IMR-90 (cell line): Measurements from ENCODE around the gene TBC1D4. TPM values are rescaled to one million over a fixed set of nuclear protein-coding genes. Genes with fewer than 3 reads are reported as not detected.

Experiments used
- ATAC-seq: fragments of 200-7000 bp; cut with Tn5 transposase; 2 replicates; pipeline ENCODE4 v1.9.1; 2020; ENCODE audit warnings: low read depth, mild to moderate bottlenecking, moderate library complexity
- BruUV-seq: library from RNA; stranded (reverse); fragments of 400-500 nt; replicated peaks from 2 replicates; lab custom pipeline; 2021; lab: Mats Ljungman, UMichigan
- CTCF ChIA-PET: fragments of 300-600 bp; formaldehyde crosslinking; extraction: SDS; loops from one replicate; lab custom pipeline; 2021; ENCODE audit warnings: antibody characterized with exemption; lab: Yijun Ruan, JAX
- POLR2A ChIA-PET: fragments of 300-600 bp; sonication (Branson Sonifier 250); formaldehyde crosslinking; loops from one replicate; lab custom pipeline; 2022; ENCODE audit warnings: antibody characterized with exemption; ENCODE audit not compliant: unreplicated experiment; lab: Charles Lee
- DNase-seq: peaks from one replicate; pipeline ENCODE4 v3.0.0; 2013
- H2AFZ ChIP-seq: replicated peaks from 2 replicates; pipeline ENCODE3; 2013; ENCODE audit warnings: low read length, mild to moderate bottlenecking; ENCODE audit not compliant: poor library complexity
- H2AK5ac ChIP-seq: 2 replicates; pipeline ENCODE4 v1.6.1; 2013; ENCODE audit warnings: low read depth, low read length, inconsistent platforms
- H2AK9ac ChIP-seq: replicated peaks from 2 replicates; pipeline ENCODE3; 2013; ENCODE audit warnings: mild to moderate bottlenecking, low read depth, low read length, moderate library complexity; ENCODE audit not compliant: poor library complexity
- H2BK120ac ChIP-seq: 2 replicates; pipeline ENCODE4 v1.6.1; 2013; ENCODE audit warnings: low read depth, low read length, inconsistent platforms
- H2BK15ac ChIP-seq: 3 replicates; pipeline ENCODE4 v1.6.1; 2013; ENCODE audit warnings: low read depth, low read length, inconsistent platforms
- H2BK20ac ChIP-seq: 2 replicates; pipeline ENCODE4 v1.6.1; 2013; ENCODE audit warnings: low read depth, mild to moderate bottlenecking, inconsistent platforms, low read length, moderate library complexity
- H2BK5ac ChIP-seq: 2 replicates; pipeline ENCODE4 v1.6.1; 2013; ENCODE audit warnings: mild to moderate bottlenecking, low read depth, low read length, inconsistent platforms; ENCODE audit not compliant: poor library complexity, severe bottlenecking
- H3K14ac ChIP-seq: replicated peaks from 2 replicates; pipeline ENCODE4 v1.6.1; 2013; ENCODE audit warnings: low read depth, low read length, inconsistent platforms
- H3K18ac ChIP-seq: 2 replicates; pipeline ENCODE4 v1.6.1; 2013; ENCODE audit warnings: low read depth, low read length, control low read depth
- H3K23ac ChIP-seq: 2 replicates; pipeline ENCODE4 v1.6.1; 2013; ENCODE audit warnings: low read depth, low read length, inconsistent platforms
- H3K27ac ChIP-seq: 2 replicates; pipeline ENCODE4 v1.5.1; 2013; ENCODE audit warnings: mild to moderate bottlenecking, control low read depth, low read length; ENCODE audit not compliant: insufficient read depth
- H3K27me3 ChIP-seq: 2 replicates; pipeline ENCODE4 v1.6.1; 2013; ENCODE audit warnings: low read length; ENCODE audit not compliant: control insufficient read depth, insufficient read depth
- H3K36me3 ChIP-seq: 2 replicates; pipeline ENCODE4 v1.6.1; 2013; ENCODE audit warnings: low read length, mixed read lengths; ENCODE audit not compliant: control insufficient read depth, insufficient read depth
- H3K4ac ChIP-seq: 2 replicates; pipeline ENCODE4 v1.6.1; 2013; ENCODE audit warnings: low read depth, low read length, inconsistent platforms
- H3K4me1 ChIP-seq: 2 replicates; pipeline ENCODE4 v1.6.1; 2013; ENCODE audit warnings: low read length, mixed read lengths; ENCODE audit not compliant: control insufficient read depth, insufficient read depth
- H3K4me2 ChIP-seq: 2 replicates; pipeline ENCODE4 v1.6.1; 2013; ENCODE audit warnings: low read depth, mild to moderate bottlenecking, control low read depth, low read length, moderate library complexity
- H3K4me3 ChIP-seq: 2 replicates; pipeline ENCODE4 v1.5.1; 2013; ENCODE audit warnings: low read depth, mild to moderate bottlenecking, control low read depth, low read length, moderate library complexity; ENCODE audit not compliant: insufficient read depth
- H3K56ac ChIP-seq: 2 replicates; pipeline ENCODE4 v1.6.1; 2013; ENCODE audit warnings: low read length, inconsistent platforms; ENCODE audit not compliant: insufficient read depth; ENCODE audit errors: extremely low read depth
- H3K79me1 ChIP-seq, 2 experiments: 2 replicates each; pipeline ENCODE4 v1.6.1; 2013; ENCODE audit warnings: low read length in 2 of 2, inconsistent platforms in 1 of 2, low read depth in 1 of 2
- H3K9ac ChIP-seq: 2 replicates; pipeline ENCODE4 v1.6.1; 2013; ENCODE audit warnings: low read depth, low read length, control low read depth
- H3K9me1 ChIP-seq: 2 replicates; pipeline ENCODE4 v1.6.1; 2013; ENCODE audit warnings: low read length, inconsistent platforms; ENCODE audit not compliant: insufficient read depth
- H3K9me3 ChIP-seq: 2 replicates; pipeline ENCODE4 v1.6.1; 2013; ENCODE audit warnings: low read length; ENCODE audit not compliant: control insufficient read depth, insufficient read depth
- H4K20me1 ChIP-seq: 2 replicates; pipeline ENCODE4 v1.6.1; 2013; ENCODE audit warnings: low read length, inconsistent platforms; ENCODE audit not compliant: insufficient read depth
- H4K5ac ChIP-seq: 2 replicates; pipeline ENCODE4 v1.6.1; 2013; ENCODE audit warnings: mild to moderate bottlenecking, low read depth, low read length, control low read depth
- H4K8ac ChIP-seq, 2 experiments: 2 replicates each; pipeline ENCODE4 v1.6.1; 2013; ENCODE audit warnings: low read depth in 2 of 2, low read length in 2 of 2, control low read depth in 1 of 2, inconsistent platforms in 1 of 2
- H4K91ac ChIP-seq: 2 replicates; pipeline ENCODE4 v1.6.1; 2013; ENCODE audit warnings: low read depth, low read length, inconsistent platforms; ENCODE audit not compliant: insufficient read depth
- CEBPB ChIP-seq: IDR thresholded peaks from 2 replicates; pipeline ENCODE4 v1.6.1; 2012; ENCODE audit warnings: low read depth, low read length, improper control_type of control experiment
- CHD1 ChIP-seq: IDR thresholded peaks from 2 replicates; pipeline ENCODE4 v1.6.1; 2012; ENCODE audit warnings: low read depth, low read length, improper control_type of control experiment
- FOS ChIP-seq: fragments of 150-350 bp; IDR thresholded peaks from 2 replicates; pipeline ENCODE4 v1.6.1; 2016; ENCODE audit warnings: low read depth, low read length
- MAFK ChIP-seq: IDR thresholded peaks from 2 replicates; pipeline ENCODE4 v1.6.1; 2012; ENCODE audit warnings: low read depth, low read length, improper control_type of control experiment
- MAZ ChIP-seq: IDR thresholded peaks from 2 replicates; pipeline ENCODE4 v1.6.1; 2012; ENCODE audit warnings: low read depth, mild to moderate bottlenecking, low read length, improper control_type of control experiment, moderate library complexity, borderline replicate concordance
- MXI1 ChIP-seq: IDR thresholded peaks from 2 replicates; pipeline ENCODE4 v1.6.1; 2012; ENCODE audit warnings: low read depth, mild to moderate bottlenecking, low read length, moderate library complexity, borderline replicate concordance
- POLR2A ChIP-seq: IDR thresholded peaks from 2 replicates; pipeline ENCODE4 v1.6.1; 2012; ENCODE audit warnings: mild to moderate bottlenecking, low read depth, low read length
- RCOR1 ChIP-seq: IDR thresholded peaks from 2 replicates; pipeline ENCODE4 v1.6.1; 2012; ENCODE audit warnings: mild to moderate bottlenecking, low read length, improper control_type of control experiment; ENCODE audit not compliant: insufficient replicate concordance
- RFX5 ChIP-seq: IDR thresholded peaks from 2 replicates; pipeline ENCODE4 v1.8.0; 2012; ENCODE audit warnings: low read depth, mild to moderate bottlenecking, low read length, moderate library complexity
- WGBS, 2 experiments: methylation state at CpG; one replicate each; pipeline versions ENCODE4 v1.1.5 to v1.1.7; 2013; ENCODE audit warnings: missing lambda C conversion rate in 2 of 2; ENCODE audit not compliant: insufficient read length in 1 of 2; ENCODE audit errors: extremely low coverage in 2 of 2; 5-methylcytosine and 5-hydroxymethylcytosine counted together
- dilution Hi-C: fragments of 300-500 bp; cut with HindIII; formaldehyde crosslinking; loops from one replicate; pipeline ENCODE4 v1.14.3; 2018; ENCODE audit warnings: low sequenced_read_pairs; ENCODE audit not compliant: unreplicated experiment
- in situ Hi-C: fragments of 300-500 bp; cut with MboI; formaldehyde crosslinking; loops from 3 replicates; pipeline ENCODE4 v1.14.3; 2019; ENCODE audit warnings: low sequenced_read_pairs, inconsistent platforms, mixed read lengths
- intact Hi-C: fragments of 100-400 bp; cut with micrococcal nuclease; formaldehyde crosslinking; loops from 2 replicates; pipeline ENCODE4 v1.10.0; 2022
- polyA plus RNA-seq, 3 experiments: library from polyadenylated mRNA; depleted of rRNA; stranded (reverse); fragments of >200 nt; gene quantifications; 2 replicates each; pipeline ENCODE4 v1.2.3, GENCODE V29; 2012; ENCODE audit warnings: low replicate concordance in 1 of 3
- total RNA-seq: library from RNA; depleted of rRNA; stranded (reverse); fragments of >200 nt; gene quantifications from 2 replicates; pipeline ENCODE4 v1.2.3, GENCODE V29; 2012
- TF ChIP-seq, protein P1 (sequence below): fragments of 150-350 bp; IDR thresholded peaks from 2 replicates; pipeline ENCODE4 v1.6.1; 2017; ENCODE audit warnings: mild to moderate bottlenecking, antibody characterized with exemption, low read length, low read depth

The TBC1D4 gene
- total and polyA plus RNA-seq, 2 of the 4 experiments (the other 2 are of a cell fraction): 7.5 to 22.8 TPM

DNA sequence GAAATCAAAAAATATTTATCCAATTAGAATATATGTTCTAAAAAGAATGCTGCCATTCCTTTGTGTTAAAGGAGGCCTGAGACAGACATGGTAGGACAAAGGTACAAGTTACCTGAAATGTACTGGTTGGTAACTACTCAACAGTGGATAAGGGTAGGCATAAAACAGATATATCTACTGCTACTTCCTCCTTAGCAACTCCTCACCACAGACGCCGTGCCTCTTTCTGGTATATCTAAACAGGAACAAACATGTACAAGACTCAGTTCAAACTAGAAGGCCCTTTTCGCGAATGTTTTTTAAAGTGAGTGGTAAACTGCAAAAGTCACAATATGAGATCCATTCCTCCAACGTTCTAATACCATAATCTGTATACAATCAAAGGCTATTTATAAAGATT lies 86.9 kb downstream of the TBC1D4 start:
- Histone ChIP-seq H2BK5ac (no peak overlapping the region), H2AK9ac (no peak overlapping the region), H2BK15ac (no peak overlapping the region), H3K9ac (no peak overlapping the region), H3K4ac (no peak overlapping the region), H3K23ac (no peak overlapping the region), H4K5ac (no peak overlapping the region), H3K36me3 (no peaks in the 10 kb centered on the region), H3K79me1 (no peaks in the 10 kb centered on the region; a peak in 1 of 4 replicates), H3K4me1 (peaks cover 2% of the 10 kb centered on the region; the same call in 1 of the 2 replicates), H3K9me3 (peaks cover 7% of the 10 kb centered on the region), H4K91ac (no peak overlapping the region), H3K4me3 (no peak overlapping the region), H4K20me1 (no peaks in the 10 kb centered on the region), H2AFZ (no peak overlapping the region), H2AK5ac (no peak overlapping the region), H2BK20ac (no peak overlapping the region), H3K14ac (no peak overlapping the region), H3K56ac (no peak overlapping the region), H3K18ac (no peak overlapping the region), H2BK120ac (no peak overlapping the region), H3K9me1 (no peaks in the 10 kb centered on the region; the same call in 1 of the 2 replicates), H3K27me3 (no peaks in the 10 kb centered on the region), H4K8ac (no peak overlapping the region), H3K4me2 (no peak overlapping the region), H3K27ac (no peak overlapping the region)
- ChIA-PET CTCF (no interaction called here), POLR2A (no interaction called here)
- dilution Hi-C loops (no loop called here), intact Hi-C loops (no loop called here), in situ Hi-C loops (no loop called here)
- DNase-seq: no peak
- no TSS peak for BruUV-seq
- TF ChIP-seq POLR2A (no peak), CHD1 (no peak), MXI1 (no peak), CEBPB (no peak), MAZ (no peak), MAFK (no peak), RFX5 (no peak), RCOR1 (no peak), FOS (no peak)
- TF ChIP-seq, protein P1, sequence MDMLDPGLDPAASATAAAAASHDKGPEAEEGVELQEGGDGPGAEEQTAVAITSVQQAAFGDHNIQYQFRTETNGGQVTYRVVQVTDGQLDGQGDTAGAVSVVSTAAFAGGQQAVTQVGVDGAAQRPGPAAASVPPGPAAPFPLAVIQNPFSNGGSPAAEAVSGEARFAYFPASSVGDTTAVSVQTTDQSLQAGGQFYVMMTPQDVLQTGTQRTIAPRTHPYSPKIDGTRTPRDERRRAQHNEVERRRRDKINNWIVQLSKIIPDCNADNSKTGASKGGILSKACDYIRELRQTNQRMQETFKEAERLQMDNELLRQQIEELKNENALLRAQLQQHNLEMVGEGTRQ: no peak
- WGBS, 2 experiments: no CpG with 5 or more reads among the region's 5 CpGs
- ATAC-seq: no peak
